Keratinocyte (primary cell): ENCODE data around the gene TGFBR1. TPM values are rescaled to one million over a fixed set of nuclear protein-coding genes. Genes with fewer than 3 reads are reported as not detected.

Experiments
- DNase-seq: peaks from one replicate; pipeline ENCODE4 v3.0.0-alpha.2; 2011; ENCODE audit warnings: low read depth, missing footprints, low spot score
- FAIRE-seq: peaks from 2 replicates; lab custom pipeline; 2011; peaks lifted over from hg19 to GRCh38; lab: Jason Lieb, UNC
- H2AFZ ChIP-seq: 2 replicates; pipeline ENCODE4 v1.6.0; 2012; ENCODE audit warnings: low read length, control low read depth, inconsistent platforms; ENCODE audit not compliant: control insufficient read depth
- H3K27ac ChIP-seq: 2 replicates; pipeline ENCODE4 v1.5.1; 2011; ENCODE audit warnings: low read length; ENCODE audit not compliant: control insufficient read depth, insufficient read depth
- H3K27me3 ChIP-seq: 3 replicates; pipeline ENCODE4 v1.6.0; 2011; ENCODE audit warnings: low read length; ENCODE audit not compliant: control insufficient read depth, insufficient read depth; ENCODE audit errors: extremely low read depth
- H3K36me3 ChIP-seq, 2 experiments: 2 replicates in 1 of 2; 3 replicates in 1 of 2; pipeline ENCODE4 v1.5.1; 2011; ENCODE audit warnings: low read length in 2 of 2, mild to moderate bottlenecking in 1 of 2; ENCODE audit not compliant: control insufficient read depth in 2 of 2, insufficient read depth in 2 of 2; ENCODE audit errors: extremely low read depth in 1 of 2
- H3K4me1 ChIP-seq: 3 replicates; pipeline ENCODE4 v1.5.1; 2011; ENCODE audit warnings: low read length; ENCODE audit not compliant: control insufficient read depth, insufficient read depth; ENCODE audit errors: extremely low read depth
- H3K4me2 ChIP-seq: 3 replicates; pipeline ENCODE4 v1.6.0; 2011; ENCODE audit warnings: low read depth, low read length; ENCODE audit not compliant: control insufficient read depth, insufficient read depth; ENCODE audit errors: extremely low read depth
- H3K4me3 ChIP-seq, 3 experiments: fragments of 200-600 bp in 1 of 3; sonication (generic) in 1 of 3; 2 replicates in 2 of 3; 3 replicates in 1 of 3; pipeline ENCODE4 v1.5.1; 2011 to 2016; ENCODE audit warnings: low read length in 3 of 3, mild to moderate bottlenecking in 3 of 3, control low read depth in 2 of 3, inconsistent platforms in 1 of 3, low read depth in 1 of 3, mixed read lengths in 1 of 3, mixed run types in 1 of 3, moderate library complexity in 1 of 3; ENCODE audit not compliant: control insufficient read depth in 2 of 3, insufficient read depth in 2 of 3; ENCODE audit errors: extremely low read depth in 1 of 3
- H3K79me2 ChIP-seq: 2 replicates; pipeline ENCODE4 v1.6.0; 2012; ENCODE audit warnings: low read length; ENCODE audit not compliant: control insufficient read depth, insufficient read depth
- H3K9ac ChIP-seq: 3 replicates; pipeline ENCODE4 v1.6.0; 2011; ENCODE audit warnings: low read length; ENCODE audit not compliant: control insufficient read depth, insufficient read depth; ENCODE audit errors: extremely low read depth
- H3K9me1 ChIP-seq: 3 replicates; pipeline ENCODE4 v1.6.0; 2011; ENCODE audit warnings: low read length; ENCODE audit not compliant: control insufficient read depth, insufficient read depth; ENCODE audit errors: extremely low read depth
- H3K9me3 ChIP-seq: 2 replicates; pipeline ENCODE4 v1.5.1; 2012; ENCODE audit warnings: low read depth, low read length; ENCODE audit not compliant: control insufficient read depth
- H4K20me1 ChIP-seq: 3 replicates; pipeline ENCODE4 v1.6.0; 2011; ENCODE audit warnings: low read length; ENCODE audit not compliant: control insufficient read depth, insufficient read depth; ENCODE audit errors: extremely low read depth
- CTCF ChIP-seq, 3 experiments: IDR thresholded peaks in 1 of 3; conservative IDR thresholded peaks in 1 of 3; optimal IDR thresholded peaks in 1 of 3; 2 replicates in 2 of 3; 3 replicates in 1 of 3; pipeline versions ENCODE3 to v1.5.1; 2011; ENCODE audit warnings: low read length in 3 of 3, mild to moderate bottlenecking in 3 of 3, moderate library complexity in 2 of 3, control low read depth in 1 of 3, inconsistent platforms in 1 of 3; ENCODE audit not compliant: insufficient read depth in 2 of 3; ENCODE audit errors: extremely low read depth in 1 of 3
- EZH2 ChIP-seq: IDR thresholded peaks from one replicate; pipeline ENCODE4 v1.6.1; 2012; ENCODE audit warnings: inconsistent platforms, mild to moderate bottlenecking, low read length, moderate library complexity
- dilution Hi-C: fragments of 300-500 bp; cut with MboI; formaldehyde crosslinking; loops from one replicate; pipeline ENCODE4 v1.7.0; 2020; ENCODE audit warnings: low sequenced_read_pairs; ENCODE audit not compliant: extremely low pct_ligation_motif_present
- polyA plus RNA-seq, 5 experiments: library from polyadenylated mRNA; depleted of rRNA in 3 of 5; stranded (reverse) in 3 of 5; stranded (forward) in 1 of 5; unstranded in 1 of 5; fragments of >200 nt; gene quantifications; 1 replicate in 1 of 5; 2 replicates in 3 of 5; 3 replicates in 1 of 5; pipeline versions ENCODE4 v1.2.1 to v1.2.3, GENCODE V29; 2011 to 2012; ENCODE audit warnings: missing spikeins in 2 of 5, low read depth in 1 of 5, low replicate concordance in 1 of 5

Gene TGFBR1
- polyA plus RNA-seq, 1 donor (not counting 4 experiments of a cell fraction or from before 2014, with no cell fraction given) = 55.0 TPM

- Histone ChIP-seq H3K79me2 (no peaks in the 10 kb centered on the region), H3K27me3 (no peaks in the 10 kb centered on the region), H3K9me1 (no peaks in the 10 kb centered on the region), H3K4me2 (no peak overlapping the region), H4K20me1 (no peaks in the 10 kb centered on the region), H2AFZ (no peak overlapping the region), H3K4me3 (no peak overlapping the region), H3K9me3 (no peaks in the 10 kb centered on the region), H3K36me3 (no peaks in the 10 kb centered on the region), H3K4me1 (no peaks in the 10 kb centered on the region), H3K9ac (no peak overlapping the region), H3K27ac (no peak overlapping the region)
- no peak for TF ChIP-seq CTCF (optimal IDR thresholded peaks at IDR 0.05 in 1 of 3, IDR thresholded peaks at IDR 0.05 in 1 of 3, conservative IDR thresholded peaks at IDR 0.05 in 1 of 3; ENCODE audit: extremely low read depth in 1 of 3, insufficient read depth in 2 of 3, low read length in 3 of 3)
- no peak for TF ChIP-seq EZH2
- FAIRE-seq (no peak), DNase-seq (no peak)
- dilution Hi-C loops = no loop called here
Measured at GRCh38 chr9:99073985-99074901, 30.7 kb upstream of the TGFBR1 start.

- H4K20me1 ChIP-seq = no peaks in the 10 kb centered on the region
- no peak overlapping the region for H2AFZ ChIP-seq
Measured at GRCh38 chr9:99074902-99075245, 30.0 kb upstream of the TGFBR1 start.

More at GRCh38 chr9:99074902-99075245, 30.0 kb upstream of the TGFBR1 start:
- TF ChIP-seq EZH2 (no peak), CTCF (optimal IDR thresholded peaks at IDR 0.05 in 1 of 3, IDR thresholded peaks at IDR 0.05 in 1 of 3, conservative IDR thresholded peaks at IDR 0.05 in 1 of 3; ENCODE audit: extremely low read depth in 1 of 3, insufficient read depth in 2 of 3, low read length in 3 of 3) (no peak)
- dilution Hi-C loops = no loop called here
- H3K27ac ChIP-seq = no peak overlapping the region
- H3K4me3 ChIP-seq = no peak overlapping the region
- no peak overlapping the region for H3K9ac ChIP-seq
- no peaks in the 10 kb centered on the region for H3K27me3 ChIP-seq
- H3K9me3 ChIP-seq = no peaks in the 10 kb centered on the region
- DNase-seq (no peak), FAIRE-seq (no peak)
- H3K79me2 ChIP-seq = no peaks in the 10 kb centered on the region
- H3K36me3 ChIP-seq = no peaks in the 10 kb centered on the region
- no peaks in the 10 kb centered on the region for H3K4me1 ChIP-seq
- no peak overlapping the region for H3K4me2 ChIP-seq
- H3K9me1 ChIP-seq = no peaks in the 10 kb centered on the region
